Neuron (in vitro differentiated cells): Measurements from ENCODE around the gene FLNB.

Experiments used
- H2AFZ ChIP-seq: one replicate; pipeline ENCODE4 v1.6.1; 2013; ENCODE audit warnings: low read depth, mild to moderate bottlenecking, inconsistent platforms, low read length, moderate library complexity
- H3K27me3 ChIP-seq: one replicate; pipeline ENCODE4 v1.6.1; 2013; ENCODE audit warnings: low read length; ENCODE audit not compliant: insufficient read depth
- H3K36me3 ChIP-seq: one replicate; pipeline ENCODE4 v1.6.1; 2013; ENCODE audit warnings: low read length; ENCODE audit not compliant: insufficient read depth
- H3K4me1 ChIP-seq: one replicate; pipeline ENCODE4 v1.6.1; 2013; ENCODE audit warnings: low read length; ENCODE audit not compliant: insufficient read depth
- H3K4me3 ChIP-seq: 2 replicates; pipeline ENCODE4 v1.5.1; 2013; ENCODE audit warnings: mild to moderate bottlenecking, low read length, moderate library complexity
- H3K9me3 ChIP-seq: one replicate; pipeline ENCODE4 v1.6.1; 2013; ENCODE audit warnings: low read length

FLNB gene

GRCh38 chr3:58098531-58098930 lies 90.3 kb downstream of the FLNB start:
- H3K4me1 ChIP-seq = no peaks in the 10 kb centered on the region
- H3K27me3 ChIP-seq = no peaks in the 10 kb centered on the region
- H2AFZ ChIP-seq = no peak overlapping the region
- no peak overlapping the region for H3K4me3 ChIP-seq
- H3K9me3 ChIP-seq = no peaks in the 10 kb centered on the region
- peaks cover 22% of the 10 kb centered on the region for H3K36me3 ChIP-seq

DNA sequence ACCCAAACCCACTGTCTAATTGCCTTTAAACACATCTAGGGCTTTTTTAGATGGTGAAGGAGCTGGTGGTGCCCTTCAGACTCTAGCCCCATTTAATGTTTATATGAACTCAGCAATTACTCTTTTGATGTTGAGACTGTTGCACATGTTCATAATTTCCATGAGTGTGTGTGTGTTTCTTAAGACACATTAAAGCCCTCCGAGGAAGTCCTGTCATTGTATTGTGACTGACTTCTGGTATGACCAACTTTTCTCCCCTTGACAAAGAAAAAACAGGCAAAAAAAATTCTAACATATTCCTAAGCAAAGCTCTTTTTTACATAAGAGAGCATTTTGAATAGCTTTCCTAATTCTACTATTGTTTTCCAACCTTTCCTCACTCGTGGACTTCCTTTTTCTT lies 91.6 kb downstream of the FLNB start:
- H2AFZ ChIP-seq = no peak overlapping the region
- no peaks in the 10 kb centered on the region for H3K9me3 ChIP-seq
- no peaks in the 10 kb centered on the region for H3K4me1 ChIP-seq
- no peak overlapping the region for H3K4me3 ChIP-seq
- H3K27me3 ChIP-seq = no peaks in the 10 kb centered on the region
- H3K36me3 ChIP-seq = peaks cover 22% of the 10 kb centered on the region

GRCh38 chr3:58101499-58102389 lies 93.5 kb downstream of the FLNB start:
- Histone ChIP-seq H3K36me3 (peaks cover 30% of the 10 kb centered on the region), H3K9me3 (no peaks in the 10 kb centered on the region), H2AFZ (no peak overlapping the region), H3K4me1 (no peaks in the 10 kb centered on the region), H3K4me3 (no peak overlapping the region), H3K27me3 (no peaks in the 10 kb centered on the region)

GRCh38 chr3:58102390-58102750 lies 94.1 kb downstream of the FLNB start:
- no peak overlapping the region for H3K4me3 ChIP-seq
- H3K4me1 ChIP-seq = no peaks in the 10 kb centered on the region
- no peaks in the 10 kb centered on the region for H3K27me3 ChIP-seq
- H3K36me3 ChIP-seq = peaks cover 32% of the 10 kb centered on the region
- no peak overlapping the region for H2AFZ ChIP-seq
- H3K9me3 ChIP-seq = no peaks in the 10 kb centered on the region

DNA sequence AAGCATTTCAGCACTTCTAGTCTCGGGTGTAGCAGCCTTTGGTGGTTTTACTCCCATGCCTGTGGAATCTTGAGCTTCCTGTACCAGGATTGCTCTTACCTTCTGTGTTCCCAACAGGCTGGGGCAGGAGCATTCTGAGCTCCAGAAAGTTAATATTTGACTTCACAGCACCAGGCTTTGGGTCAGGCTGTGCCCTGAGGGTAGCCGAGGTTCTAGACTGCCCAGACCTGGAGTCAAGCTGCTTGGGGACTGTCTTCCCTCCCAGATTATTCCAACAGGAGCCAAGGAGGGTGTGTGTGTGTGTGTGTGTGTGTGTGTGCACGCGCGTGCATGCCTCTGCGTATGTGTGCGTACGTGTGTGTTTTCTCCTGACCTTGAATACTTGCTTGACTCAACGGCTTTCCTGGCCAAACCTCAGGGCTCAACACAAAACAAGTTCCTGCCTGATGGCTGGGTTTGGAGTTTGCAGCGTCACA lies 94.8 kb downstream of the FLNB start:
- Histone ChIP-seq H2AFZ (no peak overlapping the region), H3K27me3 (no peaks in the 10 kb centered on the region), H3K4me3 (no peak overlapping the region), H3K36me3 (peaks cover 33% of the 10 kb centered on the region), H3K9me3 (peaks cover 2% of the 10 kb centered on the region), H3K4me1 (no peaks in the 10 kb centered on the region)

DNA sequence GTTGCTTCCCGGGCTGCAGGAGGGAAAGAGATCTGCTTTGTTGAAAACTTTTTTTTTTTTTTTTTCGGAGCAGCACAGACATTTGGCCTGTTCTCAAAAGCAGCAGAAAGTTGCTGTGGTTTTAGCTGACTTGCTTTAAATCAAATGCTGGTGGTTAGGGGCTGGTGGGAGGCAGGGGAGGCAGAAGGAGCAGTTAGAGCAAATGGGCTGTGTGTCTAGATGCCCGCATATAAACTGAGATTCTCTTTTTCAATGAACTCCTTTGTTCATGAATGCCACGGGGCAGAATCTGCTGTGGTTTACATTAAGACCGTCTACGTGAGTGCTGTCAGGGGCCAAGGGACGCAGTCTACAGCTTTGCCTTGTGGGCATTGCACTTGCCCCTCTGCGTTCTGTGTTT lies 95.9 kb downstream of the FLNB start:
- no peaks in the 10 kb centered on the region for H3K4me1 ChIP-seq
- no peaks in the 10 kb centered on the region for H3K27me3 ChIP-seq
- peaks cover 33% of the 10 kb centered on the region for H3K36me3 ChIP-seq
- H3K9me3 ChIP-seq = peaks cover 5% of the 10 kb centered on the region
- H2AFZ ChIP-seq = no peak overlapping the region
- no peak overlapping the region for H3K4me3 ChIP-seq

GRCh38 chr3:58104712-58105111 lies 96.5 kb downstream of the FLNB start:
- Histone ChIP-seq H3K4me3 (no peak overlapping the region), H3K4me1 (no peaks in the 10 kb centered on the region), H3K9me3 (peaks cover 5% of the 10 kb centered on the region), H3K36me3 (peaks cover 34% of the 10 kb centered on the region), H3K27me3 (no peaks in the 10 kb centered on the region), H2AFZ (no peak overlapping the region)

DNA sequence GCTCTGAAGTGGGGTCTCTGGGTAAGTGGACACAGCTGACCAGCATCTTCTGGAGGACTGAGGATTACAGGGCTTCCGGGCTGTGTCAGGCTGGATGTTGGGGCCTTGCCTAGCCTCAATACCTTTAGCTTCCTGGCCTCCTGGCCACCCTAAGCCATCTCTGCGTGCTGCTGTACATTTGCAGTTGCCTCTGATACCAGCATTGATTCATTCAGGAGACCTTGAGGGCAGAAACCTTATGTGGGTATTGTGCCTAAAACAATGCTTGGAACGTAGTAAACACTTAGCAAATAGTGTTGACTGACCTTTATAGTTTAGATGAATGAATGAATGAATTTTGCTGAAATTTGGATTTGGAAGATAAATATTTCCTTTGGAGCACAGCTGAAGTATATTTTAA lies 97.0 kb downstream of the FLNB start:
- Histone ChIP-seq H3K27me3 (no peaks in the 10 kb centered on the region), H2AFZ (no peak overlapping the region), H3K36me3 (peaks cover 37% of the 10 kb centered on the region), H3K4me1 (no peaks in the 10 kb centered on the region), H3K9me3 (peaks cover 8% of the 10 kb centered on the region), H3K4me3 (no peak overlapping the region)

DNA sequence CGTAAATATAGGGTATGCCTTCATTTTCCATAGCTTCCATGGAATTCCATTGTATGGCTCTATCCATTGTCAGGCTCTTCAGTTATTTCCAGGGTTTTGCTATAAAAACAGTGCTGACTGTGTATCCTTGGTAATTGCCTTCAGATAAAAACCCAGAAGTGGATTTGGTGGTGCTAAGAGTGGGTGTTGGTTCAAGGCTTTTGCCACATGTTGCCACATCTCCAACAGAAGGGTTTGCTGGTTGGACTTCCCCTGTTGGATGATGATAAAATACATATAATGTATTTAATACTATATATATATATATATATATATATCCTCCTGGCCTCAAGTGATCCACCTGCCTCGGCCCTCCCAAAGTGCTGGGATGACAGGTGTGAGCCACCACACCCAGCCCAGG lies 97.8 kb downstream of the FLNB start:
- no peaks in the 10 kb centered on the region for H3K4me1 ChIP-seq
- H3K9me3 ChIP-seq = peaks cover 8% of the 10 kb centered on the region
- H2AFZ ChIP-seq = no peak overlapping the region
- H3K27me3 ChIP-seq = no peaks in the 10 kb centered on the region
- peaks cover 39% of the 10 kb centered on the region for H3K36me3 ChIP-seq
- H3K4me3 ChIP-seq = no peak overlapping the region

GRCh38 chr3:58106640-58107039 lies 98.4 kb downstream of the FLNB start:
- Histone ChIP-seq H3K36me3 (peaks cover 41% of the 10 kb centered on the region), H3K4me1 (no peaks in the 10 kb centered on the region), H3K4me3 (no peak overlapping the region), H2AFZ (no peak overlapping the region), H3K9me3 (peaks cover 8% of the 10 kb centered on the region), H3K27me3 (no peaks in the 10 kb centered on the region)

- H3K9me3 ChIP-seq = peaks cover 8% of the 10 kb centered on the region
- no peaks in the 10 kb centered on the region for H3K27me3 ChIP-seq
- H3K4me3 ChIP-seq = no peak overlapping the region
- H3K36me3 ChIP-seq = peaks cover 49% of the 10 kb centered on the region
- no peak overlapping the region for H2AFZ ChIP-seq
- no peaks in the 10 kb centered on the region for H3K4me1 ChIP-seq
Observed at GRCh38 chr3:58107597-58107996, 99.4 kb downstream of the FLNB start.

DNA sequence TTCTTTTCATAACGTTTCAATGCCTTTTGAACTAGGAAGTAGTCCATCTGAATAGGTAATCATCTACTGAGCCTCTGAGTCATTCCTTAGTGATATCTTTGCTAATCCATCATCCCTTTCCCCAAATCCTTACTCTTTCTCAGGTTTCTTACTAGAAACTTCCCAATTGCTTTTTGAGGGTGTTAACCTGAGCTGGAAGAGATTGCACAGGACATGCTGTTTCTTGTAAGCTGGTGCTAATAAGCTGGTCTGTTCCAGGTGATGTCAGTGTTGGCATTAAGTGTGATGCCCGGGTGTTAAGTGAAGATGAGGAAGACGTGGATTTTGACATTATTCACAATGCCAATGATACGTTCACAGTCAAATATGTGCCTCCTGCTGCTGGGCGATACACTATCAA lies 101.5 kb downstream of the FLNB start:
- Histone ChIP-seq H3K36me3 (peaks cover 53% of the 10 kb centered on the region), H3K9me3 (peaks cover 8% of the 10 kb centered on the region), H3K4me3 (no peak overlapping the region), H3K27me3 (no peaks in the 10 kb centered on the region), H3K4me1 (no peaks in the 10 kb centered on the region), H2AFZ (no peak overlapping the region)

DNA sequence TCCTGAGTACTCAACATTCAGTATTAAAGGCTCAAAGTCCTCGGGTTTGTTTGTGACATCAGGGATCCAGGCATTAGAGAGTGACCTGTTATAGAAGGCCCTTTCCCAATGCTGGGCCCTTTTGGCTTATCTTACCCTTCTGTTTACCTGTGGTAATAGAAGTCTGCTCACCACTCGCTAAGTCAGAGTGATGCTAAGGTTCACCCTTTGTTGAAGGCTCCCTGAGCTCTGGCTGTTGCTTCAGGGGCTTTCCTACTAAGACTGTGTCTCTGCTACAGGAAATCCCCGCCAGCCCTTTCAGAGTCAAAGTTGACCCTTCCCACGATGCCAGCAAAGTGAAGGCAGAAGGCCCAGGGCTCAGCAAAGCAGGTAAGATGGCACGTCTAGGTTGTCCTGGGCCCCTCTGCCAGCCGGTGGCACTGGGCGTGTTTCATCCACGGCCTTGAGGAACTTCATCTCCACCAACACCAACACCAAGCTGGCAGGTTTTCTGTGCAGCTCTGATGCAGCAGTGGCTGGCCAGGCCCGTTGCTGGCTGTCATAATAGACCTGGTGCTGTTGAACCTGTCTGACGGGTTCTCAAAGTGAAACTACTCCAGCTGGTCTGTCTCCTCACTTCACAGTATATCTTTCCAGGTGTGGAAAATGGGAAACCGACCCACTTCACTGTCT lies 103.4 kb downstream of the FLNB start:
- Histone ChIP-seq H2AFZ (no peak overlapping the region), H3K4me3 (no peak overlapping the region), H3K27me3 (no peaks in the 10 kb centered on the region), H3K36me3 (peaks cover 46% of the 10 kb centered on the region), H3K4me1 (peaks cover 1% of the 10 kb centered on the region), H3K9me3 (peaks cover 8% of the 10 kb centered on the region)
